H54 (cell line): ENCODE measurements around the gene HSP90AA1.

Experiments
- DNase-seq: peaks from one replicate; pipeline ENCODE4 v3.0.0; 2011; ENCODE audit warnings: low spot score, mixed read lengths; ENCODE audit not compliant: insufficient read length
- FAIRE-seq: peaks from 3 replicates; lab custom pipeline; 2011; peaks lifted over from hg19 to GRCh38; lab: Jason Lieb, UNC
- POLR2A ChIP-seq: IDR thresholded peaks from 2 replicates; pipeline ENCODE4 v1.6.1; 2011; ENCODE audit warnings: low read depth, mild to moderate bottlenecking, low read length

The HSP90AA1 gene

DNA sequence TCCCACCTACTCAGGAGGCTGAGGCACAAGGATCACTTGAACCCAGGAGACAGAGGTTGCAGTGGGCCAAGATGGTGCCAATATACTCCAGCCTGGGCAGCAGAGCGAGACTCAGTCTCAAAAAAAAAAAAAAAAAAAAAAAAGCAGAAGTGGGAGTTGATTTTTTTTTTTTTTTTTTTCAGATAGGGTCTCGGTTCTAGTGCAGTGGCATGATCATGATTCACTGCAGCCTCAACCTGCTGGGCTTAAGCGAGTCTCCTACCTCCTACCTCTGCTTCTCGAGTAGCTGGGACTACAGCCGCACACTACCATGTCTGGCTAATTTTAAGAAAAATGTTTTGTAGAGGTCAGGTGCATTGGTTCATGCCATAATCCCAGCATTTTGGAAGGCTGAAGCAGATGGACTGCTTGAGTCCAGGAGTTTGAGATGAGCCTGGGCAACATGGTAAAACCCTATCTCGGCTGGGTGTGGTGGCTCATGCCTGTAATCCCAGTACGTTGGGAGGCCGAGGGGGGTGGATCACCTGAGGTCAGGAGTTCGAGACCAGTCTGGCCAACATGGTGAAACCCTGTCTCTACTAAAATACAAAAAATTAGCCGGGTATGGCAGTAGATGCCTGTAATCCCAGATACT is 16.3 kb upstream of the HSP90AA1 start:
- DNase-seq (no peak), FAIRE-seq (no peak)
- TF ChIP-seq POLR2A = no peak

DNA sequence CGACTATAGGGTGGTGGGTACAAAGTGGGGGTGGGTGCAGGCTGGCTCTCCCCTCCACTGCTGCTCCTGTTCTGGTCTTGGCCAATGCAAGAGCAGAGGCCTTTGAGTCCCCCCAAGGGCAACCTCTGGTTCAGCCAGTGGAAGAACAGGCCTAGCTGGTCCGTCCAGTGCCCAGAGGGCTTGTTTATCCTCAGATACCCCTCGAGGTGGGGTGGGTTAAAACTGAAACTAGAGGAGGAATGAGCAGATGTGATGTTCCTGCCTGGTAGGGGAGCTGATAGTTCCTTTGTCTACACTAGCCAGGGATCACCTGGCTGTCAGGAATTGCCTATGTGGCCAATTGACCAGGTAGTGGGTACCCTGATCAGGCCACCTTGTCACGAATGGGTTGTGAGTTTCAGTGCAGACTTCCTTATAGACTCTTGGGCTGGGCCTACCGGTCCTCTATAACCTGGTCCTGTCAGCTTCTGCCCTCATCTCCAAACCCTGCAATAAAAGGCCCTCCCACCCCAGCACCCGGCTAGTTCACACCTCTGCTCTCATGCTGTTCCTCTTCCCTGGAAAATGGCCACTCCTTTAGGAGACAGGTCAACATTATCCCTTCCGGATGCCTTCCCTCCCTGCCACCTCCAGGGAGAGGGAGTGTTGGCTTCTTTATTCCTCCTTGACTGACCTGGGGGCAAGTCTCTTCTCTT is 10.7 kb upstream of the HSP90AA1 start:
- TF ChIP-seq POLR2A = no peak
- no peak for DNase-seq
- no peak for FAIRE-seq

DNA sequence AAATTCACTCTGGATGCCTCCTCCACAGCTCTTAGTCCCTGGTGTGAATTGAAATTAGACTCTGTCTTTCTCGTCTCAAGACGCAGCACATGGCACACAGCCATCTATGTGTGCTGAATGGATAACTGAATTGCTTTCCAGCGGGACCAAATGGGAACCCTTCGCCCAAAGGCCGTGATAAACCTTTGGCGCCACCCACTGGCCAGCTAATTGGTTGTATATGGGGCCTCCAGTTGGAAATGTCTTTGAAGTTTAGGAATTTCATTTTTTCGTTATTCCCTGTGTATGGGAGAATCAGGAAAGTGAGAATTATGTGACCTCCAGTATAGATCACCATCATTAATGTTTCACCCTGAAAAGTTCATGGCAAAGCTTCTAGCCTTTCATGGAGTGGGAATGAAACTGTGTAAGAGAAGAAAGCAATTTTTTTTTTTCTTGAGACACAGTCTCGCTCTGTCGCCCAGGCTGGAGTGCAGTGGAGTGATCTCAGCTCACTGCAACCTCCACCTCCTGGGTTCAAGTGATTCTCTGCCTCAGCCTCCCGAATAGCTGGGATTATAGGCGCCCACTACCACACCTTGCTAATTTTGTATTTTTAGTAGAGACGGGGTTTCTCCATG is 9.8 kb upstream of the HSP90AA1 start:
- peak; percentile 52 for DNase-seq
- no peak for TF ChIP-seq POLR2A
- peak; percentile 91 for FAIRE-seq

DNA sequence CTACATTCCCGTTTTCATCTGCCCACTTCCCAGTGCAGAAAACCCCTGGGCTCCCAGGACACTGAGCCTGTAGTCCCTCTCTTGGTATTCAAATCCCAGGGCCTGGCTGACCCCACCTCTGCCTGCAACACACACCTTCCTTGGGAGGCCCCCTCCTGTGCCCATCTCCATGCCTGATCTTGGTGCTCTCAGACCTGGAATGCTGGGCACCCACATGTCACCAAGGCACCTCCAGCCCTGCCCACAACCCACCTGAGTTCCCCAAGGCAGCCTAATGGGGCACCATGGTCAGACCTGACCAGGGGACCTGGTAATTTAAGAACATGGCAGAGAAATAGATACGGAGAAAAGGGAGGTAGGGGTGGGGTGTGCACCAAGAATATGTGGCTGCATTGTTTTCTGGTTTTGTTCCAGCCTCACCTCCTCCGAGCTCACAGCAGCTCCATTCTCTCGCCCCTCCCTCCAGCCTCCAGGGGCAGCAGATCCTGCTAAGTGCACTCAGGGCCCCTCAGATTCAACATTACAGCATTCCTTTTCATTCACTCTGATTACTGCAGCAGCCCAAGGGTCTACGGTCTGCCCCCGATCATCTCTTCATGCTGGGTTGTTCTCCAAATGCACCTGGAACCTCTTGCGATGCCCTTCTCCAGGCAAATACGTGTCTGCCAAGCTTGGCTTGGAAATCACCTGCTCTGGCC is 9.2 kb upstream of the HSP90AA1 start:
- DNase-seq (no peak), FAIRE-seq (no peak)
- no peak for TF ChIP-seq POLR2A

DNA sequence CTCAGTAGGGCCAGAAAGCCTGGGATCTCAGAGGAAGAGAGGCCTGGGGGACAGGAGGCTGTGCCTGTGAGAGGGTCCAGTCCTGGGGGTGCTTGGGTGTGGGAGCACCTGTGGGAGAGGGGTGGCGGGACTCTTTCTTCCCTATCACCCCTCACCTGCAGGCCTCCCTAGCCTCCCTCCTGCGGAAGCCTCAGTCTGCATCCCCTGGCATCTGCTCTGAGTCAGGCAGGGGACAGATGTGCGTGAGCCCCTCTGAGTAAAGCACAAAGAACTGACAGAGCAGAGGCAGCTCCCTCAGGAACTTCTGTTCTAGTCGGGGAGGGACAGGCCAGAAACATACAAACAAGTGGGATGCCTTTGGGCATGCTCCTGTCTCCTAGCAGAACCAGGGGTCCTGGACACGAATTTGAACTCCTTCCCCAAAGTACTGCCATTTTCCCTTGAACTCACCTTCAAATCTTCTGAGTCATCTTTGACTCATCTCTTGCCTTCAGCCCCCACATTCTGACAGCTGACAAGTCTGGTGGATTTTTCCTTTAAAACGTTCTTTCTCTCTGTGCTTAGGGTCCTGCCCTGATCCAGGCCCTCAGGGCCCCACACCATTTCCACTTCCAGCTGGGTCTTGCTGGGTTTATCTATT is 8.5 kb upstream of the HSP90AA1 start:
- FAIRE-seq (peak; percentile 76), DNase-seq (no peak)
- TF ChIP-seq POLR2A = no peak

DNA sequence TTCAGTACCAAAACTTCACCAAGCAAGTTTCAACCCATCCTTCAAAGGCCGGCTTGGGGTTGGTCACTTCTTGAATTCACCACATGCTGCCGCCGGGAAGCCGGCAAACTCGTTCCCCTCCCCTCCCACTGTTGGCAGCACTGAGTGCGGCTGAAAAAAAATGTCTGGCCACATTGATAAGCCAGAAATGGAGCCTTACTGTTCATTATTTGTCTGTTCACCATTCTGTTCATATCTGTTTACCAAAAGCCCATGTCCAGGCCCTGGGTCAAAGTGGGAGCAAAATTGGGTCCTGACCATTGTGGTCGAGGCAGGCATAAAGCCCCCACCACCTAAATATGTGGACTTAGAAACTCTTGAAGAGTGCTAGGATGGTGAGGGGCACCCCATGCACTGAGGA is 7.3 kb upstream of the HSP90AA1 start:
- no peak for DNase-seq
- FAIRE-seq = no peak
- TF ChIP-seq POLR2A = no peak

DNA sequence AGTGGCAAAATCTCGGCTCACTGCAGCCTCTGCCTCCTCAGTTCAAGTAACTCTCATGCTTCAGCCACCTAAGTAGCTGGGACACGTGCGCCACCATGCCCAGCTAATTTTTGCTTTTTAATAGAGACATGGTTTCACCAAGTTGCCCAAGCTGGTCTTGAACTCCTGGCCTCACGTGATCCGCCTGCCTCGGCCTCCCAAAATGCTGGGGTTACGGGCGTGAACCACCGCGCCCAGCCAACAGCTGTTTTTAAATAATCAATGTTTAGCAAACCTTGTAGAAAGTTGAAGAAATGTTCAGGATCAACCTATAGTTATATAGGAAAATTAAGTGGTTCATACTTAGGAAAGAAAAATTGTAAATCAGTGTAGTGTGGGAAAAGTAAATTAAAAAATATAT is 6.0 kb upstream of the HSP90AA1 start:
- TF ChIP-seq POLR2A = no peak
- FAIRE-seq (no peak), DNase-seq (no peak)

DNA sequence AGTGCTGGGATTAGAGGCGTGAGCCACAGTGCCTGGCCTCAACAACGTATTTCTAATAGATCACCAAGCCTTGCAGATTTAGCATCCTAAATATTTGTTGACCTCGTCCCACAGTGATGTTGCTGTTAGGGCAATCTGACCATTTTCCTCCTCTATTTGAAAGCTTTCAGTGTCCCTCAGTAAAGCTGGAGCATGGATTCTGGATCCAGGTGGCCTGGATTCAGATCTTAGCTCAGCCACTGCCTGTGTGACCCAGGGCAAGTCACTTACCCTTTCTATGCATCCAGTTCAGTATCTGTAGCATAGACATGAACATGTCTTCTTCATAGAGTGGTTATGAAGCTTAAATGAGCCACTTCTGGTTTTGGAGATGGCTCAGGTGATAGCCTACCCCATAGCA is 3.9 kb upstream of the HSP90AA1 start:
- DNase-seq (no peak), FAIRE-seq (no peak)
- TF ChIP-seq POLR2A = no peak

DNA sequence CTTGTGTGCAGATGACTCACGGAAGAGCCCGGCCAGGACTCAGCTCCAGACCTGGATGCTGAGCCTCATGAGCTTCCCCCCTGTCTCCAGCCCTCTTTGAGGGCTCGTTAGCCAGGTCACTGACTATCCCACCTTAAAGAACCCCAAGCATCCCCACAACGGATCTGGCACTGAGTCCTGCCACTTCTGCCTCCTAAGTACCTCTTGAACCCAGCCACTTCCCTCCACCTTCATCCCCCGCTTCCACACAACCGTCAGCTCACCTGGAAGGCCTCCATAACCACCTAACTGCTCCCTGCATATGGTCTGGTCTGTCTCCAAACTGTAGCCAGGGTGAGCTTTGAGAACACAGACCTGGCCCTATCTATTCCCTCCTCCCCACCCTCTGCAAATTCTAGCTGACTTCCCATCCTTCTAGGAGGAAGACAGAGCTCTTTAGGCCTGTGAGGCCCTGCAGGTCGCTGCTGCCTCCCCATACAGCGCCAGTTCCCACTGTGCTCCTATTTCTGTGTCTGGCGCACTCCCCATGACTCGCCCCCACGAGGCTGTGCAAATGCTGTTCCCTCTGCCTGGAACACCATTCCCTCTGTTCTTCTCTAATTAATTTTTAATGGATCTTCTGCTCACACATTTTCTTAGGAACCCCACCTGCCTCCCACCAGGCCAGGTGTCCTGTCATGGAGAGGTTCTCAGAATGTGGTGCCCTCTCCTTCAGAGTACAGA is 2.9 kb upstream of the HSP90AA1 start:
- DNase-seq = no peak
- FAIRE-seq = no peak
- no peak for TF ChIP-seq POLR2A

DNA sequence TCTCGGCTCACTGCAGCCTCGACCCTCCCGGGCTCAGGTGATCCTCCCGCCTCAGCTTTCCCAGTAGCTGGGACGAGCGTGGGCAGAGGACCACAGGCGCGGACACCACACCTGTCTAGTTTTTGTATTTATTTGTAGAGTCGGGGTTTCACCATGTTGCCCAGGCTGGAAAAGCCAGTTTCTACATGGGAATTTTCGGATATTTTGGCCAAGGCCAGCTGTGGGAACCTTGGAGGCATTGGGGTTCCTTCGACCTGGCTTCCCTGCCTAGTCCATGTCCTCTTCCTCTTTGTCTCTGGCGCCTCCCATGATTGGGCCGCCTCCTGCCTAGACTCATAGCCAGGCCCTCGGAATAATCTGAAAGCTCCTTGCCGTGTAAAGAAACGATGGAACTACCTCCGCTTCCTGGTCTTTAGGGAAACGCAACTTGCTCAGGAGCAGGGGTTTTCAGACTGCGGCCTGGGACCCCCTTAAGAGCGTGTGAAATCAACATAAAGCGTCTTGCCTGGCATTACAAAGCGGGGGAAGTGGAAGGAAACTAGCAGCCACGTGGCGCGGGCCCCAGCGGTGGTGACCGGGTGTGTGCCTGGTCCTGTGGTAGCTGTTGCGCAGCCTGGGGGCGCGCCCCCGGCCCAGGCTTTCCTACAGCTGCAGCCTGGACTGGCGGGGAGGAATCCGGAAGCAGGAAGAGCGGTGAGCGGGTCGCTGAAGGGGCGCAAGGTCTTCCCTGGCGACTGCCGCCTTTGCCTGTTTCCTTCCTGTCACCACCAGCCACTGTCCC is 1.4 kb upstream of the HSP90AA1 start:
- DNase-seq (no peak), FAIRE-seq (no peak)
- no peak for TF ChIP-seq POLR2A

DNA sequence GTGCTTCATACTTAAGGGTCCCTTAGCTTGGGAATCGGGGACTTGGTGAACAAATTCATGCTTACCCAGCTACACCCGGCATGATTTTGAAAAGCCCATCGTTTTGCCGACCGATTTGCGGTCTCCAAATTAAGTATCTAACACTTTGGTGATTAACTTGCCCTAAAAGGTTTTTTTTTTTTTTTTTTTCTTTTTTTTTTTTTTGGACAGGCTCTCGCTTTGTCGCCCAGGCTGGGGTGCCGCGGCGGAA is 843 bp upstream of the HSP90AA1 start:
- no peak for TF ChIP-seq POLR2A
- no peak for DNase-seq
- FAIRE-seq = no peak

DNA sequence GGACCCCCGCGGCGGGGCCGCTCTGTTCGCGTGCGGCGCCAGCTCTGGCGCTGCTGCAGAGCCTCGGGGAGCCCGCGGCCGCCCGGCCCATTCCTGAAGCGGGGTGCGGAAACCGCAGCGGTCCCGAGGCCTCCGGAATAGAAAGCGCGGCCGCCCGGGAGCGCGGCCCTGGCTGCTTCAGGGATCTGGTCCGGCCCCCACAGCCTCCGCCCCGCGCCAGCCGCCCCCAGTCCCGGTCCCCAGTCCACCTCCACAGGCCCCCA is 204 bp downstream of the HSP90AA1 start:
- FAIRE-seq = no peak
- TF ChIP-seq POLR2A = no peak
- DNase-seq = no peak
